HG03045 (cell line): ENCODE data around the gene ZNF865.

Experiments
- ATAC-seq: cut with Tn5 transposase; IDR thresholded peaks from one replicate; pipeline ENCODE4 v1.9.1; 2021; ENCODE audit warnings: mild to moderate bottlenecking, moderate library complexity; ENCODE audit not compliant: unreplicated experiment

The ZNF865 gene

DNA sequence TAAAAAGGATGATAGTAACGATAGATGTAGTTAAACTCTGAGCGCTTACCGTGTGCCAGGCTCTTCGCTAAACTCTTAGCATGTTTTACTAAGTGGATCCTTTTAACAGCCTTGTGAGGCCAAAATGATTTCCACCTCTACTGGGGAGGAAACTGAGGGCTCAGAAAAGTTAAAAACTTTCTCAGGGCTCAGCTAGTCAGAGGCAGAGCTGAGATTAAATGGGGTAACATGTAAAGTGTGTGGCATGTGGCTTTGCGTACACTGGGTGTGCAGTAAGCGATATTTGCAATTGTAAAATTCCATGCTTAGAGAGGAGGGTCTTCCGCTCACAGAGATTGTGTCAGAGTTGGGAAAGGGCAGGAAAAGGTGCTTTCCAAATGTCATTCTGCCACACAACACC lies 51.1 kb downstream of the ZNF865 start:
- ATAC-seq: no peak

DNA sequence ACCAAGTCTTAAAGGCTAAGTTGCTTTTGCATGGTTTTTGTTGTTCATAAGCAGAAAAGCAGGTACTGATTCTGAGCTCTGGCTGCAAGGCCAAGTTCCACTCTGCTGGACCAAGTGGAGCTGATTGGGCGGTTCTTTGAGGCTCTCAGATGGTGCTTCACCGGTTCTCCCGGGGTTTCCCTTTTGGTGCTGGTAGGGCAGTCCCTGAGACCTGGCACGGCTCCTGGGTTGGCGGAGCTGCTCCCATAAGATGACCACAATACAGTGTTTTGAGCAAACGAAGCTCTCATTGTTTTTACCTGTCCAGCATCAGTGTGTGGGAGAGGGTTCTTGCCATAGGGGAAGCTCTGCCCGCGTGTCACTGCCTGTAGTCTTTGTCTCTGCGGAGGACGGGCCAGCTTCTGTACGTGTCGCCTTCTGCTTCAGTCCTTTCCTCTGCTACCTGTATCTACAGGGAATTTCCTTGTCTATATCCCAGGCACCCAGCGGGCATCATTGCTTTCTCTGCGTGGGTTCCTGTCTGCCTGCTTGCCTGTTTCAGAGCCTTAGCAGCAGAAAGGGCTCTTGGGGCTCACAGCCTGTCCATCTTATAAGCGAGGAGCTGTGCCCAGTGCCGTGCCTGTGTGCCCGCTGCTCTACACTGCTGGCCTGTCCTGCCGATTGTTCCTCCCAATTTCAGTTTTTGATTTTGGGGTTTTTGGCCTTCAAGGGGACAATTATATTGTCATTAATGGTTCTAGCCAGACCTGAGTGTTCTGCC lies 51.7 kb downstream of the ZNF865 start:
- no peak for ATAC-seq

DNA sequence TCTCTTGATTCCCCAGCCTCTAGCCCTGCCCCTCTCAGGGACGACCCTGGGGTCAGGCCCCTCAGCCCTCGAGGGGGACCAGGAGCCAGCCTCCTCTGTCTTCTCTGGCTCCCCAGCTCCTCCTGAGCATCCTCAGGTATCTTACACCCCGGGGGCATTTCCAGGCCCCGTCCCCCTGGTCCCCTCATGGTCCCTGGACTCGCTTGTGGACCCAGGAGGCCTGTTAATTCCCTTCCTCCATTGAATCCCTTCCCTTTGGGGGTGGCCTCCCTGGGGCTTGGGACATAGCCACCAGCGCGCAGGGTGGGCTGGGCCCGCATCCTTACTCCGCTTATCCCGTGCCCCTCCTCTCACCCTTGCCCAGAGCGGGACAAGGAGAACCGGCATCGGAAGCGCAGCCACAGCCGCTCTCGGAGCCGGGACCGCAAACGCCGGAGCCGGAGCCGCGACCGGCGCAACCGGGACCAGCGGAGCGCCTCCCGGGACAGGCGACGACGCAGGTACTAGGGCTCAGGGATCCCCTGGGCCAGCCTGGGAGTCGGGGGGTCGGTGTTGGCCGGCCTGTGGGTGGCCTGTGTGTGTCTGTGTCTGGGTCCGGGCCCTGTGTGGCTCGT lies 53.5 kb downstream of the ZNF865 start:
- ATAC-seq: no peak

DNA sequence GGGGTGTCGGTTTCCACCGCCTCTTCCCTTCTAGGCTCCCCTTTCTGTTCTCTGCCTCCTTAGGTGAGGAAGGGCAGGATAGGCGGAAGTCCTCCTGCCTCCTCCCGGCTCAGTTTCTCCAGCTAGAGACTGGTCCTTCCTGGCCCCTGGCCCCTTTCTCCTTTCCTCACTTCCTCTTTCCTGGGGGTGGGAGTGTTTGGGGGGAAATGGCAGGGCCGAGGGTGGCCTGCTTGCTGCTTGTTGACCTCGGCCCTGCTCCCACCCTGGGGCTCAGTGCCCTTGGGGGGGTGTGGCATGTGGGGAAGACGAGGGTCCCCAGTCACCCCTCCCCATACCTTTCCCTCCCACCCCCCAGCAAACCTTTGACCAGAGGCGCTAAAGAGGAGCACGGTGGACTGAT lies 54.4 kb downstream of the ZNF865 start:
- no peak for ATAC-seq

GRCh38 chr19:55660404-55660803 lies 55.0 kb downstream of the ZNF865 start:
- ATAC-seq: no peak

DNA sequence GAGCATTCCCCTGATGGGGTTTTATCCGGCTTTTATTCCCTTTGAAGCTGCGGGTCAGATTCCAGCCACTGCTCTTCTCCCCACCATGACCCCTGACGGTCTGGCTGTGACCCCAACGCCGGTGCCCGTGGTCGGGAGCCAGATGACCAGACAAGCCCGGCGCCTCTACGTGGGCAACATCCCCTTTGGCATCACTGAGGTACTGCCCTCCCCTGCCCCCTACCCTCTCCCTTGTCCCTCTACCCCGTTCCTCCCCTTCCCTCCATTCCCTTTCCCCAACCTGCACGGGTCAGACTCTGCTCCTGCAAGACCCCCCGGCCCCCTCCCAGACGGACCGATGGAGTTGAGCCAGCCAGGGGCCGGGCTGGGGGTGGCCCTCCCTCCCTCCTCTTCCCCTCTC lies 55.5 kb downstream of the ZNF865 start:
- ATAC-seq: no peak

DNA sequence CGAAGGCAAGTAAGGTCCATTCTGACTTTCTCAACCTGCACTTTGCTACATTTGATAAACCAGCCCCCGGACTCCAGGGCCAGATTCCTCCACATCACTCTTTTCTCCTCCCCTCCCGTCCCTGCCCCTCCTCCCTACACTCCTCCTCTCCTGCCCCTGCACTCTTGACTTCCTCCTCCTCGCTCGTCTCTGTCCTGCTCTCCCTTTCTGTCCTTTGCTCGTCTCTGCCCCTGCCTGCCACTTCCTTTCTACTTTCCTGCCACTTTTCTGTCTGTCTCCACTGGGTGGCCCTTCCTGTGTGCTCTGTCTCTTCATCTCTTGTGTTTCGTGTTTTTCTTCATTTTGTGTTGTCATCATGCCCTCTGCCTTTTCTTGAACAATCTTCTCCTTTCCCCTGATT lies 56.4 kb downstream of the ZNF865 start:
- no peak for ATAC-seq

- ATAC-seq: no peak
Observed at GRCh38 chr19:55663846-55664536, 58.5 kb downstream of the ZNF865 start.

- no peak for ATAC-seq
Observed at GRCh38 chr19:55666343-55667005, 61.0 kb downstream of the ZNF865 start.
